Stomach (tissue), 4 donors: Measurements from ENCODE around the gene ZFHX3.

ENCODE experiments used
- EP300 ChIP-seq: sonication (generic); formaldehyde crosslinking; IDR thresholded peaks from one replicate; pipeline ENCODE4 v1.6.1; 2017; ENCODE audit warnings: antibody characterized with exemption
- POLR2A ChIP-seq, 4 donors: fragments of 450-650 bp; IDR thresholded peaks; one replicate each; pipeline ENCODE4 v1.6.1; 2016; ENCODE audit warnings: antibody characterized with exemption in 4 of 4, control low read depth in 2 of 4, mild to moderate bottlenecking in 1 of 4, moderate library complexity in 1 of 4
- TF ChIP-seq, protein P1 (sequence below), 7 experiments: fragments of 450-650 bp in 4 of 7; fragments of 200-600 bp in 3 of 7; sonication (generic) in 3 of 7; IDR thresholded peaks; one replicate each; pipeline ENCODE4 v1.5.1; 2016 to 2019; ENCODE audit warnings: antibody characterized with exemption in 7 of 7, control low read depth in 2 of 7, mild to moderate bottlenecking in 1 of 7

DNA sequence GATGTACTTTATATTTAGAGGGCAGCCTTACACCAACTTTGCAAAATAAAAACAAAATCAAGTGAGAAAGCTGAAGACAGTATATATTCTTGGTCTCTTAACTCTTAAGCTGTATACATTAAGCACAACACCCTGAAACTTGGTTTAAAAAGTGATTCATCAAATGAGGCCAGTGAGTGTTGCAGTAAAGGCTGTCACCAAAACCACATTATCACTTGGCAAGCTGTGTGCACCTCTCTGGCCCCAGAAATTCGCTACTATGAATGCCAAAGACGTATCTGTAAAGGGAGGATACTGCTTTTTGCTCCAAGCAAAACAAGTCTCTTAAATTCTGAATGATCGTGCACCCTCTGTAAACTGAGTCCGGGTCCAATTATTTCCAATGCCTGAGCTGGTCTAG, 163.9 kb downstream of the ZFHX3 start:
- TF ChIP-seq, protein P1, sequence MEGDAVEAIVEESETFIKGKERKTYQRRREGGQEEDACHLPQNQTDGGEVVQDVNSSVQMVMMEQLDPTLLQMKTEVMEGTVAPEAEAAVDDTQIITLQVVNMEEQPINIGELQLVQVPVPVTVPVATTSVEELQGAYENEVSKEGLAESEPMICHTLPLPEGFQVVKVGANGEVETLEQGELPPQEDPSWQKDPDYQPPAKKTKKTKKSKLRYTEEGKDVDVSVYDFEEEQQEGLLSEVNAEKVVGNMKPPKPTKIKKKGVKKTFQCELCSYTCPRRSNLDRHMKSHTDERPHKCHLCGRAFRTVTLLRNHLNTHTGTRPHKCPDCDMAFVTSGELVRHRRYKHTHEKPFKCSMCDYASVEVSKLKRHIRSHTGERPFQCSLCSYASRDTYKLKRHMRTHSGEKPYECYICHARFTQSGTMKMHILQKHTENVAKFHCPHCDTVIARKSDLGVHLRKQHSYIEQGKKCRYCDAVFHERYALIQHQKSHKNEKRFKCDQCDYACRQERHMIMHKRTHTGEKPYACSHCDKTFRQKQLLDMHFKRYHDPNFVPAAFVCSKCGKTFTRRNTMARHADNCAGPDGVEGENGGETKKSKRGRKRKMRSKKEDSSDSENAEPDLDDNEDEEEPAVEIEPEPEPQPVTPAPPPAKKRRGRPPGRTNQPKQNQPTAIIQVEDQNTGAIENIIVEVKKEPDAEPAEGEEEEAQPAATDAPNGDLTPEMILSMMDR (IDR thresholded peaks at IDR 0.05) = no peak
- no peak for TF ChIP-seq EP300
- TF ChIP-seq POLR2A (IDR thresholded peaks at IDR 0.05) = no peak
